Liver (tissue), 9 donors: ENCODE results near the gene TPX2. TPM values are rescaled to one million over a fixed set of nuclear protein-coding genes. Genes with fewer than 3 reads are reported as not detected.

Experiments
- DNase-seq: peaks from one replicate; pipeline ENCODE4 v3.0.0-alpha.2; 2017; ENCODE audit warnings: low spot score
- H3K27ac ChIP-seq, 2 donors: one replicate each; pipeline ENCODE4 v1.7.0; 2013; ENCODE audit warnings: inconsistent platforms in 2 of 2, low read length in 2 of 2, control low read depth in 1 of 2, low read depth in 1 of 2, mild to moderate bottlenecking in 1 of 2
- H3K27me3 ChIP-seq, 4 donors: one replicate each; pipeline versions ENCODE4 v1.6.1 to v1.7.0; 2013; ENCODE audit warnings: low read length in 3 of 4, inconsistent platforms in 1 of 4, mild to moderate bottlenecking in 1 of 4, moderate library complexity in 1 of 4; ENCODE audit not compliant: control insufficient read depth in 4 of 4, insufficient read depth in 4 of 4
- H3K36me3 ChIP-seq, 4 donors: one replicate each; pipeline versions ENCODE4 v1.6.1 to v1.7.0; 2013; ENCODE audit warnings: low read length in 3 of 4, mild to moderate bottlenecking in 3 of 4, low read depth in 1 of 4, moderate library complexity in 1 of 4; ENCODE audit not compliant: control insufficient read depth in 4 of 4, insufficient read depth in 3 of 4
- H3K4me1 ChIP-seq, 4 donors: one replicate each; pipeline versions ENCODE4 v1.6.1 to v1.7.0; 2013; ENCODE audit warnings: low read length in 3 of 4, mild to moderate bottlenecking in 3 of 4, moderate library complexity in 1 of 4; ENCODE audit not compliant: control insufficient read depth in 4 of 4, insufficient read depth in 4 of 4
- H3K4me3 ChIP-seq, 3 donors: one replicate each; pipeline versions ENCODE4 v1.6.1 to v1.7.0; 2013; ENCODE audit warnings: low read length in 3 of 3, control low read depth in 1 of 3, low read depth in 1 of 3, mild to moderate bottlenecking in 1 of 3
- H3K9ac ChIP-seq, 2 donors: one replicate each; pipeline ENCODE4 v1.7.0; 2013; ENCODE audit warnings: low read length in 2 of 2, mild to moderate bottlenecking in 2 of 2, moderate library complexity in 2 of 2, control low read depth in 1 of 2, low read depth in 1 of 2
- H3K9me3 ChIP-seq, 4 donors: one replicate each; pipeline versions ENCODE4 v1.6.1 to v1.7.0; 2013; ENCODE audit warnings: low read length in 3 of 4; ENCODE audit not compliant: control insufficient read depth in 4 of 4
- EGR1 ChIP-seq, 2 donors: IDR thresholded peaks; 2 replicates each; pipeline ENCODE4 v1.6.1; 2016 to 2018; ENCODE audit warnings: antibody characterized with exemption in 2 of 2, low read depth in 2 of 2
- FOXA1 ChIP-seq: IDR thresholded peaks from 2 replicates; pipeline ENCODE4 v1.6.1; 2016; ENCODE audit warnings: antibody characterized with exemption
- FOXA2 ChIP-seq: IDR thresholded peaks from 2 replicates; pipeline ENCODE4 v1.6.1; 2016; ENCODE audit warnings: antibody characterized with exemption
- GABPA ChIP-seq, 2 donors: IDR thresholded peaks in 1 of 2; conservative IDR thresholded peaks in 1 of 2; 2 replicates each; pipeline ENCODE4 v1.6.1; 2016; ENCODE audit warnings: antibody characterized with exemption in 2 of 2, mild to moderate bottlenecking in 1 of 2, moderate library complexity in 1 of 2
- HNF4A ChIP-seq, 2 donors: conservative IDR thresholded peaks; 2 replicates each; pipeline ENCODE4 v1.6.1; 2016; ENCODE audit warnings: antibody characterized with exemption in 2 of 2, mild to moderate bottlenecking in 2 of 2
- HNF4G ChIP-seq: IDR thresholded peaks from 2 replicates; pipeline ENCODE4 v1.6.1; 2016; ENCODE audit warnings: antibody characterized with exemption
- JUND ChIP-seq, 2 donors: IDR thresholded peaks; 2 replicates each; pipeline ENCODE4 v1.6.1; 2016; ENCODE audit warnings: antibody characterized with exemption in 2 of 2
- NR2F2 ChIP-seq: IDR thresholded peaks from 2 replicates; pipeline ENCODE4 v1.6.1; 2016; ENCODE audit warnings: antibody characterized with exemption
- RAD21 ChIP-seq, 2 donors: IDR thresholded peaks; 2 replicates each; pipeline ENCODE4 v1.6.1; 2016; ENCODE audit warnings: antibody characterized with exemption in 2 of 2, mild to moderate bottlenecking in 2 of 2
- RXRA ChIP-seq, 2 donors: IDR thresholded peaks; 2 replicates each; pipeline ENCODE4 v1.6.1; 2017 to 2018; ENCODE audit warnings: antibody characterized with exemption in 2 of 2, mild to moderate bottlenecking in 1 of 2
- SP1 ChIP-seq: IDR thresholded peaks from 2 replicates; pipeline ENCODE4 v1.6.1; 2018; ENCODE audit warnings: antibody characterized with exemption, mild to moderate bottlenecking
- TAF1 ChIP-seq: conservative IDR thresholded peaks from 2 replicates; pipeline ENCODE4 v1.6.1; 2016; ENCODE audit warnings: antibody characterized with exemption, mild to moderate bottlenecking
- YY1 ChIP-seq: IDR thresholded peaks from 2 replicates; pipeline ENCODE4 v1.6.1; 2016; ENCODE audit warnings: antibody characterized with exemption, mild to moderate bottlenecking
- WGBS: extraction: QIAGEN DNeasy Blood & Tissue Kit; methylation state at CpG from one replicate; pipeline ENCODE4 v1.1.7; 2013; 5-methylcytosine and 5-hydroxymethylcytosine counted together
- polyA plus RNA-seq, 2 donors: library from polyadenylated mRNA; stranded (reverse) in 1 of 2; unstranded in 1 of 2; fragments of 200-250 nt in 1 of 2; fragments of >200 nt in 1 of 2; fragmentation: Nextera tagmentation in 1 of 2; extraction: Ambion mirVana in 1 of 2; gene quantifications; one replicate each; pipeline versions ENCODE4 v1.2.1 to v1.2.3, GENCODE V29; 2013 to 2015
- total RNA-seq, 2 donors: library from RNA; depleted of rRNA; stranded (reverse); fragments of >200 nt; gene quantifications; one replicate each; pipeline ENCODE4 v1.2.3, GENCODE V29; 2014
- TF ChIP-seq, protein P1 (sequence below): IDR thresholded peaks from 2 replicates; pipeline ENCODE4 v1.6.1; 2016; ENCODE audit warnings: antibody characterized with exemption
- TF ChIP-seq, protein P2 (sequence below): IDR thresholded peaks from 2 replicates; pipeline ENCODE4 v1.6.1; 2016; ENCODE audit warnings: antibody characterized with exemption
- TF ChIP-seq, protein P3 (sequence below): IDR thresholded peaks from 2 replicates; pipeline ENCODE4 v1.6.1; 2016; ENCODE audit warnings: antibody characterized with exemption
- TF ChIP-seq, protein P4 (sequence below): IDR thresholded peaks from 2 replicates; pipeline ENCODE4 v1.6.1; 2016; ENCODE audit warnings: antibody characterized with exemption, mild to moderate bottlenecking
- TF ChIP-seq, protein P5 (sequence below): fragments of 150-350 bp; IDR thresholded peaks from 2 replicates; pipeline ENCODE4 v1.5.1; 2017; ENCODE audit warnings: improper control_type of control experiment, low read depth, low read length; ENCODE audit not compliant: missing input control
- donor health status: healthy.
- donor health status: healthy.
- donor health status: healthy.
- donor health status: healthy.
- donor health status: healthy.

The TPX2 gene
- total and polyA plus RNA-seq, 4 donors = 1.1 to 40.8 (median 2.4) TPM

DNA sequence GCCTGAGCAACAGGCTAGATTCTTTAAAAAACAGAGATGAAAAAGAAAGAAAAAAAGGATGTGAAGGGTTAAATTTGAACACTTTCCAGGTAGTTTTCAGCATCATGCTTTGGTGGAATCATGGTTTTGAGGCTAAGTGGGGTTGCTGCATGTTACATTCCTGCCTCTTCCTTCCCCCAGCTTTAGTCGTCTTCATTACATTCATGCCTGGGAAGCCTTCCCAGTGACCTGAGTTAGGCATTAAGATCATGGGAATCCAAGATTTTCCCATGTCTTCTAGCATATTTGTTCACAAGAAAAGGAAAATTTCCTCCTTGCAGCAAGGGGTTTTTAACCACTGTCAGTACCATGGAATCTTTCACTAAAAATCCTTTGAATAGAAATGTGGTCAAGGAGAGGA lies 12.0 kb downstream of the TPX2 start:
- Histone ChIP-seq H3K4me3 (no peak overlapping the region), H3K9ac (no peak overlapping the region), H3K4me1 (peaks cover 1 to 19% (median 14%) of the 10 kb centered on the region in 4 donors), H3K27ac (no peak overlapping the region), H3K27me3 (no peaks in the 10 kb centered on the region), H3K36me3 (no peaks in the 10 kb centered on the region), H3K9me3 (no peaks in the 10 kb centered on the region)
- 85% methylated on average over 1 of the region's 1 CpG for WGBS
- no peak for DNase-seq
- TF ChIP-seq SP1 (no peak), HNF4A (conservative IDR thresholded peaks at IDR 0.05) (no peak), NR2F2 (no peak), EGR1 (IDR thresholded peaks at IDR 0.05; ENCODE audit: low read depth in 2 of 2) (no peak), JUND (IDR thresholded peaks at IDR 0.05) (no peak), YY1 (no peak), RXRA (IDR thresholded peaks at IDR 0.05) (no peak), GABPA (IDR thresholded peaks at IDR 0.05 in 1 of 2, conservative IDR thresholded peaks at IDR 0.05 in 1 of 2) (no peak), TAF1 (no peak), RAD21 (IDR thresholded peaks at IDR 0.05) (no peak), HNF4G (no peak), FOXA2 (no peak), FOXA1 (no peak)
- TF ChIP-seq, protein P1, sequence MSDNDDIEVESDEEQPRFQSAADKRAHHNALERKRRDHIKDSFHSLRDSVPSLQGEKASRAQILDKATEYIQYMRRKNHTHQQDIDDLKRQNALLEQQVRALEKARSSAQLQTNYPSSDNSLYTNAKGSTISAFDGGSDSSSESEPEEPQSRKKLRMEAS = no peak
- TF ChIP-seq, protein P2, sequence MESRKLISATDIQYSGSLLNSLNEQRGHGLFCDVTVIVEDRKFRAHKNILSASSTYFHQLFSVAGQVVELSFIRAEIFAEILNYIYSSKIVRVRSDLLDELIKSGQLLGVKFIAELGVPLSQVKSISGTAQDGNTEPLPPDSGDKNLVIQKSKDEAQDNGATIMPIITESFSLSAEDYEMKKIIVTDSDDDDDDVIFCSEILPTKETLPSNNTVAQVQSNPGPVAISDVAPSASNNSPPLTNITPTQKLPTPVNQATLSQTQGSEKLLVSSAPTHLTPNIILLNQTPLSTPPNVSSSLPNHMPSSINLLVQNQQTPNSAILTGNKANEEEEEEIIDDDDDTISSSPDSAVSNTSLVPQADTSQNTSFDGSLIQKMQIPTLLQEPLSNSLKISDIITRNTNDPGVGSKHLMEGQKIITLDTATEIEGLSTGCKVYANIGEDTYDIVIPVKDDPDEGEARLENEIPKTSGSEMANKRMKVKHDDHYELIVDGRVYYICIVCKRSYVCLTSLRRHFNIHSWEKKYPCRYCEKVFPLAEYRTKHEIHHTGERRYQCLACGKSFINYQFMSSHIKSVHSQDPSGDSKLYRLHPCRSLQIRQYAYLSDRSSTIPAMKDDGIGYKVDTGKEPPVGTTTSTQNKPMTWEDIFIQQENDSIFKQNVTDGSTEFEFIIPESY = no peak
- TF ChIP-seq, protein P3, sequence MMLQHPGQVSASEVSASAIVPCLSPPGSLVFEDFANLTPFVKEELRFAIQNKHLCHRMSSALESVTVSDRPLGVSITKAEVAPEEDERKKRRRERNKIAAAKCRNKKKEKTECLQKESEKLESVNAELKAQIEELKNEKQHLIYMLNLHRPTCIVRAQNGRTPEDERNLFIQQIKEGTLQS = no peak
- TF ChIP-seq, protein P4, sequence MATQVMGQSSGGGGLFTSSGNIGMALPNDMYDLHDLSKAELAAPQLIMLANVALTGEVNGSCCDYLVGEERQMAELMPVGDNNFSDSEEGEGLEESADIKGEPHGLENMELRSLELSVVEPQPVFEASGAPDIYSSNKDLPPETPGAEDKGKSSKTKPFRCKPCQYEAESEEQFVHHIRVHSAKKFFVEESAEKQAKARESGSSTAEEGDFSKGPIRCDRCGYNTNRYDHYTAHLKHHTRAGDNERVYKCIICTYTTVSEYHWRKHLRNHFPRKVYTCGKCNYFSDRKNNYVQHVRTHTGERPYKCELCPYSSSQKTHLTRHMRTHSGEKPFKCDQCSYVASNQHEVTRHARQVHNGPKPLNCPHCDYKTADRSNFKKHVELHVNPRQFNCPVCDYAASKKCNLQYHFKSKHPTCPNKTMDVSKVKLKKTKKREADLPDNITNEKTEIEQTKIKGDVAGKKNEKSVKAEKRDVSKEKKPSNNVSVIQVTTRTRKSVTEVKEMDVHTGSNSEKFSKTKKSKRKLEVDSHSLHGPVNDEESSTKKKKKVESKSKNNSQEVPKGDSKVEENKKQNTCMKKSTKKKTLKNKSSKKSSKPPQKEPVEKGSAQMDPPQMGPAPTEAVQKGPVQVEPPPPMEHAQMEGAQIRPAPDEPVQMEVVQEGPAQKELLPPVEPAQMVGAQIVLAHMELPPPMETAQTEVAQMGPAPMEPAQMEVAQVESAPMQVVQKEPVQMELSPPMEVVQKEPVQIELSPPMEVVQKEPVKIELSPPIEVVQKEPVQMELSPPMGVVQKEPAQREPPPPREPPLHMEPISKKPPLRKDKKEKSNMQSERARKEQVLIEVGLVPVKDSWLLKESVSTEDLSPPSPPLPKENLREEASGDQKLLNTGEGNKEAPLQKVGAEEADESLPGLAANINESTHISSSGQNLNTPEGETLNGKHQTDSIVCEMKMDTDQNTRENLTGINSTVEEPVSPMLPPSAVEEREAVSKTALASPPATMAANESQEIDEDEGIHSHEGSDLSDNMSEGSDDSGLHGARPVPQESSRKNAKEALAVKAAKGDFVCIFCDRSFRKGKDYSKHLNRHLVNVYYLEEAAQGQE = no peak
- TF ChIP-seq, protein P5, sequence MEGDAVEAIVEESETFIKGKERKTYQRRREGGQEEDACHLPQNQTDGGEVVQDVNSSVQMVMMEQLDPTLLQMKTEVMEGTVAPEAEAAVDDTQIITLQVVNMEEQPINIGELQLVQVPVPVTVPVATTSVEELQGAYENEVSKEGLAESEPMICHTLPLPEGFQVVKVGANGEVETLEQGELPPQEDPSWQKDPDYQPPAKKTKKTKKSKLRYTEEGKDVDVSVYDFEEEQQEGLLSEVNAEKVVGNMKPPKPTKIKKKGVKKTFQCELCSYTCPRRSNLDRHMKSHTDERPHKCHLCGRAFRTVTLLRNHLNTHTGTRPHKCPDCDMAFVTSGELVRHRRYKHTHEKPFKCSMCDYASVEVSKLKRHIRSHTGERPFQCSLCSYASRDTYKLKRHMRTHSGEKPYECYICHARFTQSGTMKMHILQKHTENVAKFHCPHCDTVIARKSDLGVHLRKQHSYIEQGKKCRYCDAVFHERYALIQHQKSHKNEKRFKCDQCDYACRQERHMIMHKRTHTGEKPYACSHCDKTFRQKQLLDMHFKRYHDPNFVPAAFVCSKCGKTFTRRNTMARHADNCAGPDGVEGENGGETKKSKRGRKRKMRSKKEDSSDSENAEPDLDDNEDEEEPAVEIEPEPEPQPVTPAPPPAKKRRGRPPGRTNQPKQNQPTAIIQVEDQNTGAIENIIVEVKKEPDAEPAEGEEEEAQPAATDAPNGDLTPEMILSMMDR = no peak
